Vagina (tissue), 2 donors: ENCODE measurements around the gene MORC3.
A peak's percentile ranks its signal among the peaks of the same experiment; 100 is the strongest.

Experiments
- CTCF ChIP-seq, 3 experiments: fragments of 450-650 bp in 2 of 3; fragments of 200-600 bp in 1 of 3; sonication (generic) in 1 of 3; IDR thresholded peaks; one replicate each; pipeline ENCODE4 v1.5.1; 2017 to 2019; ENCODE audit warnings: antibody characterized with exemption in 3 of 3, mild to moderate bottlenecking in 2 of 3, moderate library complexity in 2 of 3
- POLR2AphosphoS5 ChIP-seq, 2 donors: sonication (generic); formaldehyde crosslinking; IDR thresholded peaks; one replicate each; pipeline ENCODE4 v1.9.0; 2017; ENCODE audit warnings: antibody characterized with exemption in 2 of 2, mild to moderate bottlenecking in 2 of 2, low read depth in 1 of 2; ENCODE audit not compliant: insufficient read depth in 1 of 2

- TF ChIP-seq POLR2AphosphoS5 (IDR thresholded peaks at IDR 0.05; ENCODE audit: insufficient read depth in 1 of 2, low read depth in 1 of 2), result peak in 1 of 2 donors; percentile 16
- TF ChIP-seq CTCF (IDR thresholded peaks at IDR 0.05), result peak; percentile 34 to 55 (median 35)
Observed at GRCh38 chr21:36330904-36331303, 10.9 kb downstream of the MORC3 start.
